Naive thymus-derived CD8-positive, alpha-beta T cell (primary cell): Measurements from ENCODE around the gene FGB. TPM values are rescaled to one million over a fixed set of nuclear protein-coding genes. Genes with fewer than 3 reads are reported as not detected.

Experiments used
- ATAC-seq, 2 donors: fragments of 150-1000 bp; cut with Tn5 transposase in 1 of 2; sonication (Bioruptor Pico), chemical (Tn5 transposase) in 1 of 2; 1 replicate in 1 of 2; 2 replicates in 1 of 2; pipeline ENCODE4 v1.10.0; 2021; ENCODE audit warnings: mild to moderate bottlenecking in 2 of 2, moderate library complexity in 2 of 2
- POLR2A ChIA-PET: fragments of 350-600 bp; sonication (Branson Sonifier 250); formaldehyde crosslinking; loops from one replicate; lab custom pipeline; 2021; ENCODE audit warnings: antibody characterized with exemption; lab: Charles Lee
- DNase-seq, 10 donors: peaks; one replicate each; pipeline versions ENCODE4 v3.0.0 to v3.0.0-alpha.2; 2020 to 2022
- H3K27ac Mint-ChIP-seq, 10 donors: one replicate each; pipeline ENCODE4 v1.8.0; 2020 to 2022; ENCODE audit warnings: mild to moderate bottlenecking in 10 of 10, mixed read lengths in 10 of 10, moderate library complexity in 4 of 10, inconsistent platforms in 1 of 10
- H3K27me3 Mint-ChIP-seq, 5 donors: one replicate each; pipeline ENCODE4 v1.8.0; 2021 to 2022; ENCODE audit warnings: mixed read lengths in 5 of 5
- H3K36me3 Mint-ChIP-seq, 3 donors: one replicate each; pipeline ENCODE4 v1.8.0; 2020 to 2022; ENCODE audit warnings: mixed read lengths in 3 of 3, mild to moderate bottlenecking in 2 of 3, inconsistent platforms in 1 of 3
- H3K4me1 Mint-ChIP-seq, 4 donors: one replicate each; pipeline ENCODE4 v1.8.0; 2021 to 2022; ENCODE audit warnings: mixed read lengths in 4 of 4
- H3K4me3 Mint-ChIP-seq, 10 donors: one replicate each; pipeline ENCODE4 v1.8.0; 2020 to 2022; ENCODE audit warnings: mild to moderate bottlenecking in 10 of 10, mixed read lengths in 10 of 10, moderate library complexity in 6 of 10, inconsistent platforms in 1 of 10
- H3K9me3 Mint-ChIP-seq, 9 donors: one replicate each; pipeline ENCODE4 v1.8.0; 2020 to 2022; ENCODE audit warnings: mixed read lengths in 9 of 9, mild to moderate bottlenecking in 3 of 9, inconsistent platforms in 1 of 9, moderate library complexity in 1 of 9
- polyA plus RNA-seq, 3 donors: library from polyadenylated mRNA; unstranded; fragments of 300-500 nt; fragmentation: Illumina TruSeq; gene quantifications; one replicate each; pipeline ENCODE4 v1.2.3, GENCODE V29; 2021
- total RNA-seq, 8 experiments: library from RNA in 2 of 8; stranded (reverse) in 2 of 8; gene quantifications; one replicate each; pipeline ENCODE4 v1.2.3 and lab custom pipeline; 2021 to 2026

Gene FGB
- total and polyA plus RNA-seq, 5 experiments from 2014 or later: not detected

DNA sequence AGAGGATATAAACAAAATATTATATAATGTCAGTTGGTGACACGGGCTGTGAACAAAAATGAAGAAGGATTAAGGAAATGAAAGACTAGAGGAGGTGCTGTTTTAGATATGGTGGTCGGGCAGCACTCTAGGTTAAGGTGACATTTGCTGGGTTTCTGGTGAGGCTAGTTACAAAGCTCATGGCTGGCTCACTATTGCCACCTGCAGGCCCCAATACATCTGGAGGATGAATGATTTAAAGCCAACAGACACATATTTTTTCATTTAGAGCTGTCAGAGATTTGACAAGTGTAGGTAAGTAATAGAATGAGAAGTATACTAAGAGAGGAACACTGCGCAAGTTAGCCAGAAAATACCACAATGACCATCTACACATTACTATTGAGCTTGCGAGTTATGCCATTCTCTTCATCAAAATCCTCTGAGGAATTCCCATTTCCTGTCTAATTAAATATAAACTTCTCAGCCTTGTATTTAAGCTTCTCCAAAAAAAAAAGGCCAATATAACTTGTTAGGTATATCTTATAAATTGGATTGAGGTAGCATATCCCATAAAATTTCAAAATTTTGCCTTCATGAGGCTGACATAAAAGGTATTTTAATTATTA lies 56.0 kb downstream of the FGB start:
- Mint-ChIP-seq H3K4me3 (no peak overlapping the region), H3K4me1 (peaks cover 0 to 18% (median 5%) of the 10 kb centered on the region in 4 donors), H3K9me3 (peaks cover 0 to 1% (median 0%) of the 10 kb centered on the region in 9 donors), H3K27ac (no peak overlapping the region), H3K27me3 (peaks cover 0 to 7% (median 4%) of the 10 kb centered on the region in 5 donors), H3K36me3 (no peaks in the 10 kb centered on the region)
- ATAC-seq (peak; percentile 70 to 71), DNase-seq (peak; percentile 7 to 68 (median 30))
- POLR2A ChIA-PET: no interaction called here

DNA sequence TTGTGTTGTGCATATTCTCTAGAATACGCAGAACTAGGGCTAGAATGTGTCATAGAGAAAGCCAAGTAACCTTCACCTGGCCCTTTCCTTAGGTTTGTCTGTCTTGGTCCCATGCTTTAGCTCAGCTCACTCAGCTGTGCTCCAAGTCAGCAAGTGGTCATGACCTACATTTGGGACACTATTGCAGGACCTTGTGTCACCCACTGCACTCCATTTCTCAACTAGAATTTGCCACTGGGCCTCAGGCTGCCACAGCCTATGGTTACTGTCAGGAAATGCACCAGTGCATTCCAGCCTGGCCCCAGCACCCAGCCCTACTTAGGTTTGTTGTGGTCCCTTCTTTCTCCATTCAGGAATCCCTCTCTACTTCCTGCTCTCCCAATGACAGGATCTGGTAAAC lies 57.3 kb downstream of the FGB start:
- H3K9me3 Mint-ChIP-seq: peaks cover 0 to 1% (median 0%) of the 10 kb centered on the region in 9 donors
- H3K36me3 Mint-ChIP-seq: no peaks in the 10 kb centered on the region
- no peak for ATAC-seq
- peaks cover 0 to 18% (median 5%) of the 10 kb centered on the region in 4 donors for H3K4me1 Mint-ChIP-seq
- POLR2A ChIA-PET: no interaction called here
- no peak for DNase-seq
- no peak overlapping the region for H3K4me3 Mint-ChIP-seq
- H3K27me3 Mint-ChIP-seq: peaks cover 0 to 6% (median 4%) of the 10 kb centered on the region in 5 donors
- no peak overlapping the region for H3K27ac Mint-ChIP-seq

Other genes with a start within 250 kb of the FGB start
- gene DCHS2, start 71.2 kb upstream of the FGB start, total RNA-seq: not detected
- not detected for gene DCHS2, start 71.2 kb upstream of the FGB start, polyA plus RNA-seq
- 10 to 100 TPM; 90.4 to 92.4 TPM for gene PLRG1, start 12.6 kb upstream of the FGB start, total RNA-seq
- gene PLRG1, start 12.6 kb upstream of the FGB start, polyA plus RNA-seq: 10 to 100 TPM; 86.2 to 92.3 (median 89.3) TPM
- gene FGA, start 27.7 kb downstream of the FGB start, total RNA-seq: not detected
- gene FGA, start 27.7 kb downstream of the FGB start, polyA plus RNA-seq: not detected
- gene FGG, start 49.6 kb downstream of the FGB start, total RNA-seq: not detected
- gene FGG, start 49.6 kb downstream of the FGB start, polyA plus RNA-seq: not detected
- not detected for gene LRAT, start 181.0 kb downstream of the FGB start, total RNA-seq
- gene LRAT, start 181.0 kb downstream of the FGB start, polyA plus RNA-seq: not detected
- gene RBM46, start 218.3 kb downstream of the FGB start, total RNA-seq: not detected
- gene RBM46, start 218.3 kb downstream of the FGB start, polyA plus RNA-seq: not detected